ENCODE measurements around the gene MIB1. TPM values are rescaled to one million over a fixed set of nuclear protein-coding genes. Genes with fewer than 3 reads are reported as not detected.

MIB1 gene
- 64.6 and 83.2 TPM in 2 replicates for total RNA-seq

DNA sequence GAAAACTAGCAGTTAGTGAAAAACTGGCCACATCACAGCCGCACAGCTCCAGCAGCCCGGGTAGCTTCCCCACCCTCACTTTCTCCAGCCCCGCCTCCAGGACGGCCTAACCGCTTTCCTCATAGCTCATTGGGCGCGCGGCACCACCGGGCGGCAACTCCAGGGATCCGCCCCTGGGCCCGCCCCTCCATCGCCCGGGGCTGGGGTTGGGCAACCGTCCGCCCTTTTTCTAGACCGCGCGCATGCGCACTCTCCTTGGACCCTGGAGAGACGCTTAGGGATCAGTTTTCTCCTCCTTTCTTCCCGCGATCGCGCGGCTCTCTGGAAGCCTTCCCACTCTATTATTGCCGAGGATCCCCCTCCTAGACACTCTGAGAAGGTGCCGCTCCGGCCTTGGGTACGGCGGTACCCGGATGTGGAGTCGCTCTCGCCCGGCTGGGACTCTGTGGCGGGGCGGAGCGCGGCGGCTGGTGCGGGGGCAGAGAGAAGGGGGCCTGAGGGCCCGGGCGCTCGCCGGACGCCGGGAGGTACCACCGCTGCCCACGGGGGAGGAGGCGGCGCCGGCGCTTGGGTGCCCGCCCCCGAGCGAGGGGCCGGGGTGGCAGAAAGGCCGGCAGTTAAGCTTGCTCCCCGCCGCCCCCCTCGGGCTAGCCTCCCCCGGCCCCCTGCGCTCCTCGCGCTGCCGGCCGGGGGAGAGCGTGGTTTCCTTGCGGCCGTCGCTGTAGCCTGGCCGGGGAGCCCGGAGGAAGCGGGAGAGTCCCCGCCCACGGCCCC, at the start of gene MIB1:
TSS of gene MIB1 (plus strand) at position 255 of the 774 bp plus-strand sequence. CDS start 792 bp downstream, outside the sequence.

DNA sequence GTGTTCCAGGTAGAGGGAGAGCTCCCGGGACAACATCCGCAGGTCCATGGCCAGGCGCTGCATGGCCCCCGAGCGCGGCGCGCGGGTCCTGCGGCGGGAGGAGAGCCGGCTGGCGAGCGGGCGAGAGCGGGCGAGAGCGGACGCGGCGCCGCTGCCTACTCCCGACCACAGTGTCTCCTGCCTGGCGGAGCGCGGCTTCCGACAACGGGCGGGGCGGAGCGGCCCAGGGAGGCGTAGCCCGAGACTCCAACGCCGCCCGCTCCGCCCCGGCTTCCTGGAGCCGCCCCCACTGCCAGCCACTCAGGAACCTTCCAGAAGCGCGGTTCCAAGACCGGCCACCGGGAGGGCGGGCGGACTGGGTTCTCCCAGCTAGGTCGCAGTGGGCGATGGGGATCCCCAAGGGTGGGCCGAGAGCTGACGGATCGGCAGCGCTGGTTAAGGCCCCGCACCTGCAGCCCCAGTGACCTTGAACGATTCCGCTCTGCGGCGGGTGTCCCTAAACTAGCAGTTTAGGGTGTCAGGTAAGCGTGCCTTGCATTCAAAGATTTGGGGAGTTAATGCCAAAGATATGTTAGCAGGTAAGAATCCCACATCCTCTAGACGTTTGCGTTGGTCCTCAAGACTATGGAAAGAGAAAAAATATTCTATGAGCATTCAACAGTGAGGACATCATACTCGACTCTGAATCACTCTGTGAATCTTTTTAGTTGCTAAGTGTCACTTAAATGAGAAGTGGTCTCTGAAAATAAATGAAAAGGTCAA, 35.8 kb upstream of the MIB1 start, which contains the start of gene ABHD3:
TSS of gene ABHD3 (minus strand) at position 172 of the 762 bp plus-strand sequence. CDS start at position 63, 109 bp downstream.

Other genes starting within 250 kb of the MIB1 start
- gene ESCO1, start 140.1 kb upstream of the MIB1 start, total RNA-seq = 9.8 and 18.0 TPM in 2 replicates
- gene SNRPD1, start 128.5 kb upstream of the MIB1 start, total RNA-seq = 11.8 and 30.9 TPM in 2 replicates
- gene ABHD3, start 36.0 kb upstream of the MIB1 start, total RNA-seq = 7.6 and 10.9 TPM in 2 replicates